GM12874 (cell line): ENCODE results near the gene SERINC3.

Experiments
- CTCF ChIP-seq: IDR thresholded peaks from 2 replicates; pipeline ENCODE4 v1.5.1; 2011; ENCODE audit warnings: low read depth, mild to moderate bottlenecking, control low read depth, low read length, moderate library complexity; ENCODE audit not compliant: insufficient read depth

Gene SERINC3

GRCh38 chr20:44501448-44501847 lies 20.4 kb downstream of the SERINC3 start:
- no peak for TF ChIP-seq CTCF

DNA sequence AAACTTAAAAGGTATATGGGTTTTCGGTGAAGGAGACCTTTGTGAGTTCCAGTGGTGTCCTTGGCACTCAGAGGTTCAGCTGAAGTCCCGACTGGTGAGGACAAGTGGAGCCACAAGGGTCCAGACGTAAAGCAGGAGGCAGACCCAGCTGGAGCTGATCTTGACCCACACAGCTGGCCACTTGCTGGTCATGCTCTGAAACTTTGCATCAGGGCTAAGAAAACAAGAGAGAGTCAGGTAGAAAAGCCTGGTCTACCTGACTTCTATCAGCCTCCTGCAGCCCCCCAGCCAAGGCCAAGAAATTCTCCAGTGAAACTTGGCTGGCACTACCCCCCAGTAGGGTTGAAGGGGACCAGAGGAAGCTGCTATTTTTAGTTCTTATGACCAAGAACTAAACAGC lies 21.6 kb downstream of the SERINC3 start:
- no peak for TF ChIP-seq CTCF

- TF ChIP-seq CTCF, result no peak
These were observed 24.1 kb downstream of the SERINC3 start for GRCh38 chr20:44497761-44498160.

GRCh38 chr20:44496976-44497375 lies 24.9 kb downstream of the SERINC3 start:
- TF ChIP-seq CTCF, result no peak

GRCh38 chr20:44495802-44496481 lies 25.9 kb downstream of the SERINC3 start:
- TF ChIP-seq CTCF, result no peak

GRCh38 chr20:44495257-44495656 lies 26.6 kb downstream of the SERINC3 start:
- TF ChIP-seq CTCF, result no peak

GRCh38 chr20:44494681-44495080 lies 27.2 kb downstream of the SERINC3 start:
- TF ChIP-seq CTCF, result no peak

GRCh38 chr20:44494266-44494665 lies 27.6 kb downstream of the SERINC3 start:
- no peak for TF ChIP-seq CTCF
